ENCODE measurements around the gene AQP12B. TPM values are rescaled to one million over a fixed set of nuclear protein-coding genes. Genes with fewer than 3 reads are reported as not detected.

AQP12B gene
- total RNA-seq, 1 donor from 2014 or later = not detected

DNA sequence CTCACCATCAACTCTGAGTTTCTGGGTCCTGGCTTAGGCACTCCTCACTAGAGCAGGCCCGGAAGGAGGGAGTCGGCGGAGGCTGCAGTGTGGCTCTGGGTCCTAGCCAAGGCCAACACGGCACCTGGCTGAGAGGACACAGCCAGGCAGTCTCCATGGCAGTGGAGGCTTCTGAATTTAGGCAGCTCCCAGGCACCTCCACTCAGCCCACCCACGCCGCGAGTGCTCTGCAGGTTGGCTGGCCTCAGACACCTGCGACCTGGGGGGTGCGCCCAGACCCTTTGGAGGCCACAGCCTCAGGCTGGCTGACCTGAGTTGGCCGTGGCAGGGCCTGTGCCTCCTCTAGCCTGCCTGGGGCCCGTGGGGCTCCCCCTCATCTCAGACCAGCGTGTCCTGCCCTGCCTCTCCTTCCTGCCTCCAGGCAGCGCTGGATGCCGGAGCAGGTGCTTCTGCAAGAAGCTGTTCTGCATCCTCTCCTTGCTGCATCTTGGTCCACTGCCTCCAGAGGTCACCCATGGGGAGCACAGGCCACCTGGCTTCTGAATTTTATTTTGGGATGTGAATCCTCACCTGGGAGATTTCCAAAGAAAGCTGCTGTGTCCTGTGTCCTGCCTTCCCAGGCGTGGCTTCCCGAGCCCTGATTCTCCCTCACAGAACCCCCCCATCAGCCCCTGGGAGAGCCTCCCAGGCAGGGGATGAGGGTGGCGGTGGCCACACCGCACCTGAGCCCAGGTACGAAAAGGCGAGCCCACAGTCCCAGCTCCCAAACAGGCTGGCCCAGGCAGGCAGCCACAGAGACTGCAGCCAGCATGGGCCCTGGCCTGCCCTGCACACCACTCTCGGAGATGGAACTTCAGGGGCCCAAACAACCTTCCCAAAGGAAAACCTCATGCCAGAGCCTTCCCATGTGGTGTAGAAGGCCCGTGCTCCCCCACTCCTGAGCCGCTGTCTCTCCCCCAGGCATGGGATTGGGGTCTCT lies 32.4 kb upstream of the AQP12B start:
- H3K4me3 Mint-ChIP-seq = no peak overlapping the region

DNA sequence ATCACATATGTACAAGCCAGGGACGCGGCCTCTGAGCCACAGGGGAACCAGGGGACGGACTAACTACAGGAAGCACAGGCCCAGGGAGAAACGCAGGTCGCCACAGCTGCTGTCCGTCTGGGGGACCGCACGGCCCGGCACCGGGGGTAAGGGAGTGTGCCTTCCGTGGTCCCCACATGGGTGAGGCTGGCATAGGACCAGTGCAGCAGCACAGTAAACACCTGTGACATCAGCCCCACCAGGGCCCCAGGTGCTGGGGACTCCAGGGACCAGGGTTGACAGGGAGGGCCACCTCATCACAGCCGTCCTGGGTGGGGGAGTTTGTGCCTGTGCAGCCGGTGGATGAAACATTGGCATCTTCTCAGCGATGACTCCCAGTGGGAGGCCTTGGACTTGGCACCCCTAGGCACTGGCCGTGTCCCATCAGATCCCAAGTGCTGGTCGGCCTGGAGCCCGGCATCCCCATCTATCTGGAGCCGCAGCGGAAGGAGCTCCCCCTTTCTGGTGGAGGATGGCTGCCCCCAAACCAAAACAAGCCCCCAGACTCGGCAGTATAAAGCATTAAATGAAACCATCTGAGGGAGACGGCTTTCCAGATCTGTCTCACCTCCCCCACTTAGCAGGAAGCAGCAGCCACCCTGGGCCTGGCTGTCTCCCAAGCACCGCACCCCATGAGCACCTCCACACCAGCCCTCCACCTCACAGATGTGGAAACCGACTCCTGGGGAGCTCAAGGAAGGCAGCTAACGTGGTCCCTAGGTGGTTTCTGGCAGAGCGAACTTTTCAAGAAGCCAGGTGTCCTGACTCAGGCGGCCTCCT lies 31.5 kb upstream of the AQP12B start:
- no peaks in the 10 kb centered on the region for H3K36me3 Mint-ChIP-seq
- no peaks in the 10 kb centered on the region for H3K9me3 Mint-ChIP-seq
- no peak for DNase-seq (ENCODE audit: low spot score in 2 of 2, unreplicated experiment in 2 of 2)
- no peaks in the 10 kb centered on the region for H3K27me3 Mint-ChIP-seq (ENCODE audit: low read depth)
- H3K27ac Mint-ChIP-seq = no peak overlapping the region
- TF ChIP-seq, protein P1, sequence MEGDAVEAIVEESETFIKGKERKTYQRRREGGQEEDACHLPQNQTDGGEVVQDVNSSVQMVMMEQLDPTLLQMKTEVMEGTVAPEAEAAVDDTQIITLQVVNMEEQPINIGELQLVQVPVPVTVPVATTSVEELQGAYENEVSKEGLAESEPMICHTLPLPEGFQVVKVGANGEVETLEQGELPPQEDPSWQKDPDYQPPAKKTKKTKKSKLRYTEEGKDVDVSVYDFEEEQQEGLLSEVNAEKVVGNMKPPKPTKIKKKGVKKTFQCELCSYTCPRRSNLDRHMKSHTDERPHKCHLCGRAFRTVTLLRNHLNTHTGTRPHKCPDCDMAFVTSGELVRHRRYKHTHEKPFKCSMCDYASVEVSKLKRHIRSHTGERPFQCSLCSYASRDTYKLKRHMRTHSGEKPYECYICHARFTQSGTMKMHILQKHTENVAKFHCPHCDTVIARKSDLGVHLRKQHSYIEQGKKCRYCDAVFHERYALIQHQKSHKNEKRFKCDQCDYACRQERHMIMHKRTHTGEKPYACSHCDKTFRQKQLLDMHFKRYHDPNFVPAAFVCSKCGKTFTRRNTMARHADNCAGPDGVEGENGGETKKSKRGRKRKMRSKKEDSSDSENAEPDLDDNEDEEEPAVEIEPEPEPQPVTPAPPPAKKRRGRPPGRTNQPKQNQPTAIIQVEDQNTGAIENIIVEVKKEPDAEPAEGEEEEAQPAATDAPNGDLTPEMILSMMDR (IDR thresholded peaks at IDR 0.05; ENCODE audit: unreplicated experiment) = no peak
- no peak overlapping the region for H3K4me3 Mint-ChIP-seq
- H3K4me1 Mint-ChIP-seq = no peaks in the 10 kb centered on the region

More for the DNA sequence above, 32.4 kb upstream of the AQP12B start:
- Mint-ChIP-seq H3K4me1 (no peaks in the 10 kb centered on the region), H3K27me3 (ENCODE audit: low read depth) (no peaks in the 10 kb centered on the region), H3K27ac (no peak overlapping the region), H3K9me3 (no peaks in the 10 kb centered on the region), H3K36me3 (no peaks in the 10 kb centered on the region)
- no peak for DNase-seq (ENCODE audit: low spot score in 2 of 2, unreplicated experiment in 2 of 2)
- TF ChIP-seq, protein P1 (IDR thresholded peaks at IDR 0.05; ENCODE audit: unreplicated experiment) = no peak

- no peak overlapping the region for H3K4me3 Mint-ChIP-seq
- H3K36me3 Mint-ChIP-seq = no peaks in the 10 kb centered on the region
- peaks cover 6% of the 10 kb centered on the region for H3K9me3 Mint-ChIP-seq
- H3K27me3 Mint-ChIP-seq (ENCODE audit: low read depth) = peaks cover 1% of the 10 kb centered on the region
- H3K4me1 Mint-ChIP-seq = no peaks in the 10 kb centered on the region
- TF ChIP-seq, protein P1 (IDR thresholded peaks at IDR 0.05; ENCODE audit: unreplicated experiment) = no peak
- no peak overlapping the region for H3K27ac Mint-ChIP-seq
- no peak for DNase-seq (ENCODE audit: low spot score in 2 of 2, unreplicated experiment in 2 of 2)
Observed at GRCh38 chr2:240713071-240713927, 30.6 kb upstream of the AQP12B start.

DNA sequence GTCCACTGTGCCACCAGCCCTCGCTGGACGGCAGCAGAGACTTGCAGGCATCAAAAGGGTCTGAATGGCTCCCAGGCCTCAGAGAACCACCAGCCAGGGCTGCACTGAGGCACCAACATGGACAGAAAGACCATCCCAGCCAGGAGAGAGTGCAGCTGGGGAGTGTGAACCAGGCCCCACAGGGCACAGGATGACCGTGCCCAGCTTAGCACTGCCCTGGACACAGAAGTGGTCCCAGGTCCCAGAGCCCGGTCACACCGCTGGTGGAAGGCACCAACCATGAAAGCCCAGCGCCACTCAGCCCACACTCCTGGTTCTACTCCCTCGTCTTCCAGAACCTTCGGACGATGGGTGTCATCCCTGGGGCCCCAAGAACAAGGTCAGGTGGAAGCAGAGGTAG lies 29.4 kb upstream of the AQP12B start:
- Mint-ChIP-seq H3K4me1 (peaks cover 10% of the 10 kb centered on the region), H3K9me3 (peaks cover 7% of the 10 kb centered on the region), H3K4me3 (no peak overlapping the region), H3K27me3 (ENCODE audit: low read depth) (peaks cover 2% of the 10 kb centered on the region), H3K27ac (no peak overlapping the region), H3K36me3 (no peaks in the 10 kb centered on the region)
- DNase-seq (ENCODE audit: low spot score in 2 of 2, unreplicated experiment in 2 of 2) = no peak
- TF ChIP-seq, protein P1 (IDR thresholded peaks at IDR 0.05; ENCODE audit: unreplicated experiment) = no peak

GRCh38 chr2:240711701-240712100 lies 29.0 kb upstream of the AQP12B start:
- H3K4me1 Mint-ChIP-seq = peaks cover 14% of the 10 kb centered on the region
- TF ChIP-seq, protein P1 (IDR thresholded peaks at IDR 0.05; ENCODE audit: unreplicated experiment) = no peak
- H3K27me3 Mint-ChIP-seq (ENCODE audit: low read depth) = peaks cover 2% of the 10 kb centered on the region
- DNase-seq (ENCODE audit: low spot score in 2 of 2, unreplicated experiment in 2 of 2) = no peak
- no peak overlapping the region for H3K27ac Mint-ChIP-seq
- H3K36me3 Mint-ChIP-seq = no peaks in the 10 kb centered on the region
- no peak overlapping the region for H3K4me3 Mint-ChIP-seq
- H3K9me3 Mint-ChIP-seq = peaks cover 7% of the 10 kb centered on the region

All from mesothelial cell of epicardium (in vitro differentiated cells).